Measurements from ENCODE around the gene MIEN1. TPM values are rescaled to one million over a fixed set of nuclear protein-coding genes. Genes with fewer than 3 reads are reported as not detected.
A peak's percentile ranks its signal among the peaks of the same experiment; 100 is the strongest.

MIEN1 gene
- total and polyA plus RNA-seq, 4 donors: 14.5 to 71.7 (median 60.5) TPM

- no peak for DNase-seq (ENCODE audit: low read depth in 4 of 6, low spot score in 6 of 6)
- Histone ChIP-seq H3K27ac (ENCODE audit: low read depth, low read length) (no peak overlapping the region), H3K36me3 (ENCODE audit: control insufficient read depth, insufficient read depth, low read length) (no peaks in the 10 kb centered on the region), H3K4me1 (ENCODE audit: control insufficient read depth, insufficient read depth, low read length) (peaks cover 28% of the 10 kb centered on the region), H3K4me3 (ENCODE audit: low read depth, low read length) (no peak overlapping the region), H3K9me3 (ENCODE audit: control insufficient read depth, insufficient read depth, low read length) (no peaks in the 10 kb centered on the region), H3K27me3 (ENCODE audit: control insufficient read depth, insufficient read depth, low read length) (no peaks in the 10 kb centered on the region)
- 55% methylated on average over 3 of the region's 7 CpGs for WGBS (ENCODE audit: insufficient coverage)
Measured at GRCh38 chr17:39756380-39757079, 26.2 kb upstream of the MIEN1 start.

DNA sequence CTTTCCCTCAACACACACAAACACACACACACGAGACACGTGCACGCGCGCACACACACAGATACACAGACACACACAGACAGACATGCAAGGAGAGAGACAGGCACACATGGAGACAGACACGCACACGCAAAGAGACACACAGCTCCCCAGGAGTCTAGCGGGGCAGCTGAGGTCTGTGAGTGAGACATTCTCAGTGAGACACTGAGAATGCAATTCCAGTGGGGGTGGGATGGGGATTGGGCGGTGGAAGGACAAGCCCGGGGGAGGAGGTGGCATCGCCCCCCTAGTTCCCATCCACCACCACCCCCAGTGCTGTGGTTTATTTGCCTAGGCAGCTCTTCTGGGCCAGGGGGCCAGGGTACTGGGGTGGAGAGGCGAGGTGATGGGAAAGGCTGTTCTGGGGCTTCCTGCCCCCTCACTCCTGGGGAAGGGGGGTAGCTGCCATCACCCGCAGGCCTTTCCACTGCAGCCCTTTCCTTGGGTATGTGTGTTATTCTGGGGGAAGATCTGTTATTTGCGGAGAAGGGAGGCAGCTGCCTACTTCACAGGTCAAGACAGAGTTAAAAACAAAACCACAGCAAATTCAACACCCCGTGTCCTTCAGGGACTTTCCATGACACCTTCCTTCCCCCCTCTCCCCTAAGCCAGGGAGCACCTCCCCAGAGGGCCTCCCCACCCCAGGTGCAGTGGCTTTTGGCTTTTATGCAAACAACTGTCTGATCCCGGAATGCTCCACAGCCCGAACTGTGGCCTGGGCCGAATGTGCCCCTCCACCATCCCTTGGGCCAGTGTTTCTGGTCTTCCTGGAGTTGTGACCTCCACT is 25.4 kb upstream of the MIEN1 start:
- no peaks in the 10 kb centered on the region for H3K9me3 ChIP-seq (ENCODE audit: control insufficient read depth, insufficient read depth, low read length)
- peaks cover 33% of the 10 kb centered on the region for H3K4me1 ChIP-seq (ENCODE audit: control insufficient read depth, insufficient read depth, low read length)
- H3K27me3 ChIP-seq (ENCODE audit: control insufficient read depth, insufficient read depth, low read length): no peaks in the 10 kb centered on the region
- H3K27ac ChIP-seq (ENCODE audit: low read depth, low read length): no peak overlapping the region
- 54% methylated on average over 6 of the region's 18 CpGs for WGBS (ENCODE audit: insufficient coverage)
- no peak overlapping the region for H3K4me3 ChIP-seq (ENCODE audit: low read depth, low read length)
- DNase-seq (ENCODE audit: low read depth in 4 of 6, low spot score in 6 of 6): no peak
- no peaks in the 10 kb centered on the region for H3K36me3 ChIP-seq (ENCODE audit: control insufficient read depth, insufficient read depth, low read length)

GRCh38 chr17:39754958-39755553 is 24.7 kb upstream of the MIEN1 start:
- Histone ChIP-seq H3K36me3 (ENCODE audit: control insufficient read depth, insufficient read depth, low read length) (no peaks in the 10 kb centered on the region), H3K4me3 (ENCODE audit: low read depth, low read length) (peak overlapping the region; percentile 55), H3K4me1 (ENCODE audit: control insufficient read depth, insufficient read depth, low read length) (peaks cover 39% of the 10 kb centered on the region), H3K27me3 (ENCODE audit: control insufficient read depth, insufficient read depth, low read length) (no peaks in the 10 kb centered on the region), H3K9me3 (ENCODE audit: control insufficient read depth, insufficient read depth, low read length) (no peaks in the 10 kb centered on the region), H3K27ac (ENCODE audit: low read depth, low read length) (peak overlapping the region; percentile 83)
- DNase-seq (ENCODE audit: low read depth in 4 of 6, low spot score in 6 of 6): peak in 1 of 6 donors; percentile 11
- 30% methylated on average over 10 of the region's 21 CpGs for WGBS (ENCODE audit: insufficient coverage)

- Histone ChIP-seq H3K4me1 (ENCODE audit: control insufficient read depth, insufficient read depth, low read length) (peaks cover 40% of the 10 kb centered on the region), H3K36me3 (ENCODE audit: control insufficient read depth, insufficient read depth, low read length) (no peaks in the 10 kb centered on the region)
- WGBS (ENCODE audit: insufficient coverage): under 1% methylated on average over 71 of the region's 91 CpGs
Measured at GRCh38 chr17:39754161-39754957, 24.0 kb upstream of the MIEN1 start.

DNA sequence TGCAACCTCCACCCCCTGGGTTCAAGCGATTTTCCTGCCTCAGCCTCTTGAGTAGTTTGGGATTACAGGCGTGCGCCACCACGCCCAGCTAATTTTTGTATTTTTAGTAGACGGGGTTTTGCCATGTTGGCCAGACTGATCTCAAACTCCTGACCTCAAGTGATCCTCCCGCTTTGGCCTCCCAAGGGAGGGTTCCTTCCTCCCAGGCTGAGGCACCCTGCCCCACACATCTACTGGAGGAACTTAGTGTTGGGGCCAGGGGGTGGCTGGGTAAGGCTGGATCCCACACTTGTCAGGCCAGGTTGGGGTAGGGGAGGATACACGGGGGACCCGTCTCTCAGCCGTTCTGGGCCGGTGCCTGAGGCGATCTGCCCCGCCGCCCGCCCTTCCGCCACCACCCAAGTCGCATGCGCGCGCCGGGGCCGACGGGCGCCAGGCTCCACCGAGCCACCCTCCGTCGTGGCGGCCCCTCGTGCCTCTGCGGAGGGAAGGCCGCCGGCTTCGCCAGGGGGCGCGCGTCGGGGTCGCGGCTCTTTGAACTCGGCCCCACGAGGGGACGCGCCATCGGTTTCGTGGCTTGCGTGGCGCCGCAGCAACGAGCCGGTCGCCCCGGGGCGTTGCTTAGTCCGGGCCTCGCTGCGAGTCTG is 23.3 kb upstream of the MIEN1 start:
- H3K27me3 ChIP-seq (ENCODE audit: control insufficient read depth, insufficient read depth, low read length): no peaks in the 10 kb centered on the region
- H3K9me3 ChIP-seq (ENCODE audit: control insufficient read depth, insufficient read depth, low read length): no peaks in the 10 kb centered on the region
- no peaks in the 10 kb centered on the region for H3K36me3 ChIP-seq (ENCODE audit: control insufficient read depth, insufficient read depth, low read length)
- 8% methylated on average over 53 of the region's 55 CpGs for WGBS (ENCODE audit: insufficient coverage)
- peaks cover 40% of the 10 kb centered on the region for H3K4me1 ChIP-seq (ENCODE audit: control insufficient read depth, insufficient read depth, low read length)
- DNase-seq (ENCODE audit: low read depth in 4 of 6, low spot score in 6 of 6): peak in 1 of 6 donors; percentile 17
- H3K27ac ChIP-seq (ENCODE audit: low read depth, low read length): peak overlapping the region; percentile 47
- peak overlapping the region; percentile 27 for H3K4me3 ChIP-seq (ENCODE audit: low read depth, low read length)

More at GRCh38 chr17:39754161-39754957, 24.0 kb upstream of the MIEN1 start:
- H3K9me3 ChIP-seq (ENCODE audit: control insufficient read depth, insufficient read depth, low read length): no peaks in the 10 kb centered on the region
- no peaks in the 10 kb centered on the region for H3K27me3 ChIP-seq (ENCODE audit: control insufficient read depth, insufficient read depth, low read length)
- peak; percentile 60 to 94 (median 68) for DNase-seq (ENCODE audit: low read depth in 4 of 6, low spot score in 6 of 6)
- peak overlapping the region; percentile 83 for H3K27ac ChIP-seq (ENCODE audit: low read depth, low read length)
- H3K4me3 ChIP-seq (ENCODE audit: low read depth, low read length): peak overlapping the region; percentile 55

DNA sequence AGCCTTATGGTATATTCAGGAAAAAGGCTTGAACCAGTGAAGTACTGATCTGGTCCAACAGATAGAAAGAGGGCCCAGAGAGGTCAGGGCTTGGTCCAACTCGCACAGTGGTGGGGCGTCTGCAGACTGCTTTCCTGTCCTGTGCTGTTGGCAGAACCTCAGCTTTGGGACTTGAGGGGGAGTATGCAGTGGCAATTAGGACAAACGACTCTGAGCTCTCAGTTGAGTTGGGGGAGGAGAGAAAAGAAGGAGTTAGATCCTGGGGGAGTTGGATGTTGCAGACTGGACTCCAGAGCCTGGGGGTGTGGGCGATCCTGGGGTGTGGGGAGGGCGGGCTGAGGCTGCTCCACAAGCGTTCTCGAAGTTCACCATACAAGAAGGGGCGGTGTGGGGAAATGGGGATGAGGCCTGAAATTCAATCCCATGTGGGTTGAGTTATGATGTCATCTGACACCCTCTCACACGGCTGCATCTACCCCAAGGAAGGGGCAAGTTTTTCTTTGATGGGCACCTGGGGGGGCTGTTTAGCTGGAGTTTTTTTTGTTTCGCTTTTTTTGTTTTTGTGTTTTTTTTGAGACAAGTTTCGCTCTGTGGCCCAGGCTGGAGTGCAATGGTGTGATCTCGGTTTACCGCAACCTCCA is 22.0 kb upstream of the MIEN1 start:
- 60% methylated on average over 12 of the region's 13 CpGs for WGBS (ENCODE audit: insufficient coverage)
- no peaks in the 10 kb centered on the region for H3K36me3 ChIP-seq (ENCODE audit: control insufficient read depth, insufficient read depth, low read length)
- no peak for DNase-seq (ENCODE audit: low read depth in 4 of 6, low spot score in 6 of 6)

DNA sequence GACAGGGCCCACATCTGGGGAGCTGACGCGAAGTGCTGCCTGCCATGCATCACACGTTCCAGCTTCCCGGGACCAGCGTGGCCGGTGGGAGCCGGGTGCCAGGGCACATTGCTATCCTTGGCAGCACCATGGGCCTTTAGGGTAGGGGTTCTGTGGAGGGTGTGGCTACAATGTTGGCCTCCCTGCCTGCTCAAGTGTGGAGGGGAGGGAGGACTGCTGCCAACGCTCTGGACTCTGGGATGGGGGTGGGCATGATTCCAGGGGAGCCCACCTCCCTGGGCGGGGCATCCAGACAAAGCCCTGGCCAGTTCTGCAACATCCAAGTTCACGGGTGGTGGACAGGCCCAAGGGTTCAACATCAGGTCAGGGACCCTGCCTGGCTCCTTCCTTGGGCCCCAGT is 21.3 kb upstream of the MIEN1 start:
- H3K9me3 ChIP-seq (ENCODE audit: control insufficient read depth, insufficient read depth, low read length): no peaks in the 10 kb centered on the region
- H3K4me1 ChIP-seq (ENCODE audit: control insufficient read depth, insufficient read depth, low read length): peaks cover 40% of the 10 kb centered on the region
- WGBS (ENCODE audit: insufficient coverage): 60% methylated on average over 9 of the region's 10 CpGs
- no peak overlapping the region for H3K4me3 ChIP-seq (ENCODE audit: low read depth, low read length)
- H3K27me3 ChIP-seq (ENCODE audit: control insufficient read depth, insufficient read depth, low read length): no peaks in the 10 kb centered on the region
- DNase-seq (ENCODE audit: low read depth in 4 of 6, low spot score in 6 of 6): no peak
- no peaks in the 10 kb centered on the region for H3K36me3 ChIP-seq (ENCODE audit: control insufficient read depth, insufficient read depth, low read length)
- no peak overlapping the region for H3K27ac ChIP-seq (ENCODE audit: low read depth, low read length)

More for the DNA sequence above, 22.0 kb upstream of the MIEN1 start:
- H3K27me3 ChIP-seq (ENCODE audit: control insufficient read depth, insufficient read depth, low read length): no peaks in the 10 kb centered on the region
- no peak overlapping the region for H3K27ac ChIP-seq (ENCODE audit: low read depth, low read length)
- peaks cover 40% of the 10 kb centered on the region for H3K4me1 ChIP-seq (ENCODE audit: control insufficient read depth, insufficient read depth, low read length)
- H3K4me3 ChIP-seq (ENCODE audit: low read depth, low read length): no peak overlapping the region
- H3K9me3 ChIP-seq (ENCODE audit: control insufficient read depth, insufficient read depth, low read length): no peaks in the 10 kb centered on the region

DNA sequence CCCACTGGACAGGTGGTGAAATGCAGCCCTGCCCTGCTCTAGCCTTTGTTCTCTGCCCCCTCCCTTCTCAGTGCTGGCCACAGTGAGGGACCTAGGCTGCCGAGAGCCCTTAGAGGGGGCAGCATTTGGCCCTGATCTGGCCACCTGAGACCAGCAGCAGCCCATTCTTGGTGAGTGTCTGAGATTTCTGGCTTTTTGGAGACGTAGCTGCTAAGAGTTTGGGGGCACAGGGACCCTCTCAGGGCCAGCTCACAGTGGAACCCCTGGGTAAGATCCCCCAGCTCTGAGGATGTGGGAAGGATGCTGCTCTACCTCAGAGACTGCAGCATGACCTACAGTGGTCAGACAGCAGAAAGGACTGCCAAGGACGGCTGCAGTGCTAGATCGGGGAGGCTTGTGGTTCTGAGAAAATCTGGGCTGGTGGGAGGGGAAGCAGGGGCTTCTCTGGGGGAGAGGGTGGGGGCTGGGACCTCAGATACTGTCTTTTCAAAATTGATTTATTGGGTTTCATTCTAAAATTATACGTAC is 20.7 kb upstream of the MIEN1 start:
- peaks cover 40% of the 10 kb centered on the region for H3K4me1 ChIP-seq (ENCODE audit: control insufficient read depth, insufficient read depth, low read length)
- no peaks in the 10 kb centered on the region for H3K36me3 ChIP-seq (ENCODE audit: control insufficient read depth, insufficient read depth, low read length)
- H3K4me3 ChIP-seq (ENCODE audit: low read depth, low read length): no peak overlapping the region
- WGBS (ENCODE audit: insufficient coverage): 74% methylated on average over 2 of the region's 5 CpGs
- no peaks in the 10 kb centered on the region for H3K27me3 ChIP-seq (ENCODE audit: control insufficient read depth, insufficient read depth, low read length)
- no peak for DNase-seq (ENCODE audit: low read depth in 4 of 6, low spot score in 6 of 6)
- H3K27ac ChIP-seq (ENCODE audit: low read depth, low read length): no peak overlapping the region
- no peaks in the 10 kb centered on the region for H3K9me3 ChIP-seq (ENCODE audit: control insufficient read depth, insufficient read depth, low read length)

Measured in spinal cord (tissue), 10 donors.